ENCODE measurements around the gene SCAMP2. TPM values are rescaled to one million over a fixed set of nuclear protein-coding genes. Genes with fewer than 3 reads are reported as not detected.

Gene SCAMP2
- total RNA-seq, 1 experiment from 2014 or later = 38.0 TPM

DNA sequence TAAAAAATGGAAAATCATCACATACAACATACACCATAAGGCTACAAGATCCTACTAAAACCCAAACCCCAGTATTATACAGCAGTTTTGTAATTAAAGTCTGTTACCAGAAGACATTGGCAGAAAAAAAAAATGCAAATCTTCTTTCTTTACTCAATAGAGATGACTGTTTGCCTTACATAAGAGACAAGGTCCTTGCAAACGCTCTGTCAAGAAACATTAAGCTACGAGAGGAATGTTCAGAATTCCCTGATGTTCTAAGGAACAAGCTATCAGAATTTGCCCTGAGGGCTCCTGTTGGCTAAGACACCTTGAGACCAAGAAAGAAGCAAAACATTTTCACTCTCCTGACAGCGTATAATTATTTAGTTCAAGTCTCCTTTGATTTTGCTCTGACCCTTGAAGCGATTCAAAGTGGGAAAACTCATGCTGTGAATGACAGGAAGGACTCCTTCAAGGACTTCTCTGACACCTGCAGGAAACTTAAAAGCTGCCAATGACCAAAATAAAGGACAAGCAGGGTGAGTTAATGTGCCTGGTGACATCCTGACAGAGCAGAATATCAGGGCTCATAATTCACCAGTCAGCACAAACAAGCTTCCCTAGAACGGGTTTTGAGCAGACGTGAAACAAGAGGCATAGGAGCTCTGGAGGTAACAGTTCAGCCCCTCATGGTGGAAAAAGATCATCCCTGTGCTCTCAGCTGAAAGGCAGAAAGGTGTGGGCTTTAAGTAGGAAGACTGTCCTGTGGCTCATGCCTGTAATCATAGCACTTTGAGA lies 2.5 kb downstream of the SCAMP2 start (continued):
- TF ChIP-seq, protein P1, sequence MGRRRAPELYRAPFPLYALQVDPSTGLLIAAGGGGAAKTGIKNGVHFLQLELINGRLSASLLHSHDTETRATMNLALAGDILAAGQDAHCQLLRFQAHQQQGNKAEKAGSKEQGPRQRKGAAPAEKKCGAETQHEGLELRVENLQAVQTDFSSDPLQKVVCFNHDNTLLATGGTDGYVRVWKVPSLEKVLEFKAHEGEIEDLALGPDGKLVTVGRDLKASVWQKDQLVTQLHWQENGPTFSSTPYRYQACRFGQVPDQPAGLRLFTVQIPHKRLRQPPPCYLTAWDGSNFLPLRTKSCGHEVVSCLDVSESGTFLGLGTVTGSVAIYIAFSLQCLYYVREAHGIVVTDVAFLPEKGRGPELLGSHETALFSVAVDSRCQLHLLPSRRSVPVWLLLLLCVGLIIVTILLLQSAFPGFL (CRISPR knock-in tag; IDR thresholded peaks at IDR 0.05; ENCODE audit: borderline replicate concordance) = no peak

DNA sequence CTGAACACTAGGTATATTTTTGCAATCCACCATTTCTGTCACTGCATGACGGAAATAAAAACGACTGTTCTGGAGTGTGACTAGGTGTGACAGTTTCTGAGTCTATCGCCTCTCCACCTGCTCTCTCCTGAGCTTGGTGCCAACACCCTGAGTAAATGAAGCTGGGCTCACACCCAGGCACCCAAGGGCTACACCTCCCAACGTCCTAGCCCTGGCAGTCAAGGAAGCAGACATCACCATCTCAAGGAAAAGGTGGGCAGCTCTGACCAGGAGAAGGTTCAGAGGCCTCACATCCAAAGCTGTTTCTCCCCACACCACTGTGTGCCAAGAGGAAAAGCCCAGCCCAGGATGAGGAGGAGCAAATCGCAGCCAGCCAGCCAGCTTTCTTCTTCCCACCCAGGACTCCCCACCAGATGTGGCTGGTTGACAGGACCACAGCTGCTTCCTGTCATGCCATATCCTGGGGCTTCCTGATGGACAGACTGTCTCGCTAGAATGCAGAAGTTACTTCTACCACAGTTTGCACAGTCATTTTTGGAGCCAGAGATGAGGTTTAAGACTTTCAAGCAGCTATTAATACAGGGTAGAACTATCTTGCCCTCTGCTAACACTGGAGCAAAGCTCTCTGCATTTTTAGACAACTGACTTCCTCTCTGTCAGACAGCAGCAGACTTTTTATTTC lies 3.3 kb downstream of the SCAMP2 start:
- H3K36me3 Mint-ChIP-seq = peaks cover 18% of the 10 kb centered on the region
- ATAC-seq = no peak
- H3K27ac Mint-ChIP-seq = peak overlapping the region; percentile 85
- TF ChIP-seq ETV6 (CRISPR knock-in tag; IDR thresholded peaks at IDR 0.05) (no peak), CBFB (CRISPR knock-in tag; IDR thresholded peaks at IDR 0.05; ENCODE audit: low read depth) (no peak), EMX1 (CRISPR knock-in tag; IDR thresholded peaks at IDR 0.05) (no peak), GRHL2 (CRISPR knock-in tag; IDR thresholded peaks at IDR 0.05; ENCODE audit: insufficient replicate concordance, severe bottlenecking) (no peak), NR1H2 (CRISPR knock-in tag; IDR thresholded peaks at IDR 0.05) (no peak)
- TF ChIP-seq, protein P2, sequence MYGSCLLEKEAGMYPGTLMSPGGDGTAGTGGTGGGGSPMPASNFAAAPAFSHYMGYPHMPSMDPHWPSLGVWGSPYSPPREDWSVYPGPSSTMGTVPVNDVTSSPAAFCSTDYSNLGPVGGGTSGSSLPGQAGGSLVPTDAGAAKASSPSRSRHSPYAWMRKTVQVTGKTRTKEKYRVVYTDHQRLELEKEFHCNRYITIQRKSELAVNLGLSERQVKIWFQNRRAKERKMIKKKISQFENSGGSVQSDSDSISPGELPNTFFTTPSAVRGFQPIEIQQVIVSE (CRISPR knock-in tag; IDR thresholded peaks at IDR 0.05; ENCODE audit: borderline replicate concordance) = no peak
- CTCF ChIA-PET = interaction anchor here (0.7 to 2.2 kb wide), 4 partner anchors 20 to 101 kb away, joined by 3 to 11 read pairs (median 6); partner anchors contain the start of genes MPI and ULK3
- H3K4me3 Mint-ChIP-seq = peak overlapping the region; percentile 29; the same call in 1 of the 2 replicates
- no peak for DNase-seq (ENCODE audit: low spot score)
- no peaks in the 10 kb centered on the region for H3K27me3 Mint-ChIP-seq (ENCODE audit: low read depth)
- POLR2A ChIA-PET = no interaction called here
- H3K4me1 Mint-ChIP-seq = peaks cover 34% of the 10 kb centered on the region
- peaks cover 6% of the 10 kb centered on the region for H3K9me3 Mint-ChIP-seq

DNA sequence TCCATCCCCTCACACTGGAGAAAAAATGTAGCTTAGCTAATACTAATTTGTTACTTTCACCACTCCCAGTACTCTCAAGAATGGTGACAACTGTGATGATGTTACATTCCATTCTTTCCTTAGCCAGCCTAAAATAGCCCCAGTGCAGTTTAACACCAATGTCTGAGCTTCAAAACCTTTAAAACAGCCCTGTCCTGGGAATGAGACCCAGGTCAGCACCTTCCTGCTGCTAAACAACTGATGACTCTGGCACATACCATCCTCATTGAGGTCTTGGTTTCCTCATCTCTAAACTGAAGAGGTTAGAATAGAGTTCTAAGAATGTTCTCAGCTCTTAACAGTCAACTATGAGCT lies 3.8 kb downstream of the SCAMP2 start:
- POLR2A ChIA-PET = no interaction called here
- peaks cover 34% of the 10 kb centered on the region for H3K4me1 Mint-ChIP-seq
- H3K4me3 Mint-ChIP-seq = no peak overlapping the region
- no peak for DNase-seq (ENCODE audit: low spot score)
- no peak overlapping the region for H3K27ac Mint-ChIP-seq
- ATAC-seq = no peak
- no peaks in the 10 kb centered on the region for H3K27me3 Mint-ChIP-seq (ENCODE audit: low read depth)
- peaks cover 6% of the 10 kb centered on the region for H3K9me3 Mint-ChIP-seq
- TF ChIP-seq PRRX2 (CRISPR knock-in tag; IDR thresholded peaks at IDR 0.05) = no peak
- TF ChIP-seq, protein P3, sequence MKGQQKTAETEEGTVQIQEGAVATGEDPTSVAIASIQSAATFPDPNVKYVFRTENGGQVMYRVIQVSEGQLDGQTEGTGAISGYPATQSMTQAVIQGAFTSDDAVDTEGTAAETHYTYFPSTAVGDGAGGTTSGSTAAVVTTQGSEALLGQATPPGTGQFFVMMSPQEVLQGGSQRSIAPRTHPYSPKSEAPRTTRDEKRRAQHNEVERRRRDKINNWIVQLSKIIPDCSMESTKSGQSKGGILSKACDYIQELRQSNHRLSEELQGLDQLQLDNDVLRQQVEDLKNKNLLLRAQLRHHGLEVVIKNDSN (CRISPR knock-in tag; IDR thresholded peaks at IDR 0.05) = no peak
- CTCF ChIA-PET = interaction anchor here (0.7 to 2.2 kb wide), 3 partner anchors 27 to 100 kb away, joined by 3 to 11 read pairs (median 9); partner anchors contain the start of gene ULK3
- H3K36me3 Mint-ChIP-seq = peaks cover 18% of the 10 kb centered on the region

DNA sequence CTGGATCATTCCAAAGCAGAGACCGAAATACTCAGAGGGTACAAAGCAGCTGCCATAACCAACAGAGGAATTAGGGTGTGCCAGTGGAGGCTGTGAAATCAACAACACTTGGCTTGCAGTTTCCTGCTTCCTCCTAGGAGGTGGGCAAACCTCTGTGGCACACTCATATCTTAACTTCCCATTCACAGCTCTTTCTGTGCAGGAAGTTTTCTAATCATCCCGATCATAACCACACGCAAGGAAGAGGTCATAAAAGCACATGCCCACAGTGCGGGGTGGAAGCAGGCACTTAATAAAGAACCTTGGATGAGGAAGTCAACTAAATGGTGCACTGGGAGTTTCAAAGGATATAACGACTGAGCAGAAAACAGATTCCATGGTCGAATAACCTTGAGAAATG lies 5.1 kb downstream of the SCAMP2 start:
- ChIA-PET CTCF (no interaction called here), POLR2A (interaction anchor here (0.5 kb wide), 1 partner anchor 17 kb away, joined by 3 read pairs; no protein-coding TSS in a partner anchor)
- no peak for ATAC-seq
- DNase-seq (ENCODE audit: low spot score) = no peak
- Mint-ChIP-seq H3K27me3 (ENCODE audit: low read depth) (no peaks in the 10 kb centered on the region), H3K4me3 (no peak overlapping the region), H3K27ac (peak overlapping the region; percentile 19; the same call in 1 of the 2 replicates), H3K9me3 (peaks cover 6% of the 10 kb centered on the region), H3K36me3 (peaks cover 18% of the 10 kb centered on the region), H3K4me1 (peaks cover 34% of the 10 kb centered on the region)
- TF ChIP-seq GRHL2 (CRISPR knock-in tag; IDR thresholded peaks at IDR 0.05; ENCODE audit: insufficient replicate concordance, severe bottlenecking) (no peak), ZNF416 (CRISPR knock-in tag; IDR thresholded peaks at IDR 0.05) (no peak), NFATC4 (CRISPR knock-in tag; IDR thresholded peaks at IDR 0.05) (no peak), EMX1 (CRISPR knock-in tag; IDR thresholded peaks at IDR 0.05) (no peak), ZNF396 (CRISPR knock-in tag; IDR thresholded peaks at IDR 0.05; ENCODE audit: borderline replicate concordance) (no peak), TP53 (CRISPR knock-in tag; IDR thresholded peaks at IDR 0.05) (no peak)

Measured in WTC11 (cell line).